Esophagus (tissue), 2 donors: ENCODE data around the gene POU2F1. TPM values are rescaled to one million over a fixed set of nuclear protein-coding genes. Genes with fewer than 3 reads are reported as not detected.

Experiments used
- H3K27ac ChIP-seq, 2 donors: one replicate each; pipeline ENCODE4 v1.5.1; 2013; ENCODE audit warnings: low read depth in 2 of 2, mild to moderate bottlenecking in 2 of 2, inconsistent platforms in 1 of 2, low read length in 1 of 2, moderate library complexity in 1 of 2
- H3K27me3 ChIP-seq, 2 donors: one replicate each; pipeline ENCODE4 v1.6.1; 2013; ENCODE audit warnings: low read length in 2 of 2, control low read depth in 1 of 2, mild to moderate bottlenecking in 1 of 2; ENCODE audit not compliant: insufficient read depth in 2 of 2, control insufficient read depth in 1 of 2
- H3K36me3 ChIP-seq, 2 donors: one replicate each; pipeline ENCODE4 v1.6.1; 2013; ENCODE audit warnings: low read length in 1 of 2; ENCODE audit not compliant: control insufficient read depth in 2 of 2, insufficient read depth in 2 of 2
- H3K4me1 ChIP-seq, 2 donors: one replicate each; pipeline ENCODE4 v1.6.1; 2013; ENCODE audit warnings: low read length in 1 of 2; ENCODE audit not compliant: control insufficient read depth in 2 of 2, insufficient read depth in 2 of 2
- H3K4me3 ChIP-seq, 2 donors: one replicate each; pipeline ENCODE4 v1.5.1; 2013; ENCODE audit warnings: low read length in 2 of 2, mild to moderate bottlenecking in 2 of 2, low read depth in 1 of 2, moderate library complexity in 1 of 2
- H3K9me3 ChIP-seq, 2 donors: one replicate each; pipeline ENCODE4 v1.6.1; 2013; ENCODE audit warnings: mild to moderate bottlenecking in 2 of 2, low read depth in 1 of 2, low read length in 1 of 2, moderate library complexity in 1 of 2; ENCODE audit not compliant: control insufficient read depth in 2 of 2, insufficient read depth in 1 of 2
- WGBS, 2 donors: extraction: QIAGEN DNeasy Blood & Tissue Kit; methylation state at CpG; one replicate each; pipeline ENCODE4 v1.1.7; 2013; 5-methylcytosine and 5-hydroxymethylcytosine counted together
- polyA plus RNA-seq, 2 donors: library from polyadenylated mRNA; stranded (reverse); fragments of 200-250 nt; gene quantifications; one replicate each; pipeline ENCODE4 v1.2.3, GENCODE V29; 2013
- donor health status: healthy with polysubstance abuse.
- donor health status: Bipolar disorder and iron deficiency.

The POU2F1 gene
- polyA plus RNA-seq, 2 donors, result 1.3 to 1.5 TPM

- 87 to 93% methylated on average over 1 of the region's 1 CpG for WGBS, 2 donors
- Histone ChIP-seq H3K4me3 (no peak overlapping the region), H3K27ac (no peak overlapping the region), H3K4me1 (no peaks in the 10 kb centered on the region), H3K9me3 (no peaks in the 10 kb centered on the region), H3K36me3 (peaks cover 0 to 2% of the 10 kb centered on the region in 2 donors), H3K27me3 (no peaks in the 10 kb centered on the region)
Observed at GRCh38 chr1:167333703-167334102, 113.0 kb downstream of the POU2F1 start.

- no peaks in the 10 kb centered on the region for H3K9me3 ChIP-seq
- no peak overlapping the region for H3K27ac ChIP-seq
- no peak overlapping the region for H3K4me3 ChIP-seq
- H3K4me1 ChIP-seq, result no peaks in the 10 kb centered on the region
- H3K27me3 ChIP-seq, result no peaks in the 10 kb centered on the region
- H3K36me3 ChIP-seq, result peaks cover 0 to 2% of the 10 kb centered on the region in 2 donors
Observed at GRCh38 chr1:167339405-167339804, 118.7 kb downstream of the POU2F1 start.

- Histone ChIP-seq H3K9me3 (no peaks in the 10 kb centered on the region), H3K4me1 (no peaks in the 10 kb centered on the region), H3K36me3 (no peaks in the 10 kb centered on the region), H3K4me3 (no peak overlapping the region), H3K27ac (no peak overlapping the region), H3K27me3 (no peaks in the 10 kb centered on the region)
- WGBS, 2 donors, result 76 to 85% methylated on average over 3 of the region's 3 CpGs
Observed at GRCh38 chr1:167342846-167343245, 122.2 kb downstream of the POU2F1 start.

GRCh38 chr1:167344112-167344511 lies 123.4 kb downstream of the POU2F1 start:
- Histone ChIP-seq H3K36me3 (no peaks in the 10 kb centered on the region), H3K4me1 (no peaks in the 10 kb centered on the region)
- WGBS, 2 donors, result 90 to 94% methylated on average over 1 of the region's 1 CpG

GRCh38 chr1:167344615-167345385 lies 124.1 kb downstream of the POU2F1 start:
- H3K4me1 ChIP-seq, result no peaks in the 10 kb centered on the region
- no peaks in the 10 kb centered on the region for H3K27me3 ChIP-seq
- no peaks in the 10 kb centered on the region for H3K36me3 ChIP-seq
- no peaks in the 10 kb centered on the region for H3K9me3 ChIP-seq
- H3K27ac ChIP-seq, result no peak overlapping the region
- 80 to 84% methylated on average over 10 of the region's 10 CpGs for WGBS, 2 donors
- no peak overlapping the region for H3K4me3 ChIP-seq

More at GRCh38 chr1:167344112-167344511, 123.4 kb downstream of the POU2F1 start:
- H3K27me3 ChIP-seq, result no peaks in the 10 kb centered on the region
- no peak overlapping the region for H3K4me3 ChIP-seq
- no peak overlapping the region for H3K27ac ChIP-seq
- H3K9me3 ChIP-seq, result no peaks in the 10 kb centered on the region

GRCh38 chr1:167345386-167345733 lies 124.7 kb downstream of the POU2F1 start:
- WGBS, 2 donors, result 32 to 52% methylated on average over 1 of the region's 1 CpG
- H3K4me3 ChIP-seq, result no peak overlapping the region
- no peaks in the 10 kb centered on the region for H3K9me3 ChIP-seq
- H3K4me1 ChIP-seq, result no peaks in the 10 kb centered on the region
- no peaks in the 10 kb centered on the region for H3K27me3 ChIP-seq
- H3K36me3 ChIP-seq, result no peaks in the 10 kb centered on the region
- no peak overlapping the region for H3K27ac ChIP-seq

GRCh38 chr1:167357305-167357704 lies 136.6 kb downstream of the POU2F1 start:
- WGBS, 2 donors, result 84 to 95% methylated on average over 6 of the region's 6 CpGs
- no peak overlapping the region for H3K27ac ChIP-seq
- no peak overlapping the region for H3K4me3 ChIP-seq
- H3K36me3 ChIP-seq, result no peaks in the 10 kb centered on the region
- no peaks in the 10 kb centered on the region for H3K27me3 ChIP-seq
- no peaks in the 10 kb centered on the region for H3K9me3 ChIP-seq
- no peaks in the 10 kb centered on the region for H3K4me1 ChIP-seq

GRCh38 chr1:167359295-167359694 lies 138.6 kb downstream of the POU2F1 start:
- H3K4me3 ChIP-seq, result no peak overlapping the region
- WGBS, 2 donors, result 91 to 95% methylated on average over 4 of the region's 4 CpGs
- H3K9me3 ChIP-seq, result no peaks in the 10 kb centered on the region
- H3K27me3 ChIP-seq, result no peaks in the 10 kb centered on the region
- no peaks in the 10 kb centered on the region for H3K36me3 ChIP-seq
- H3K27ac ChIP-seq, result no peak overlapping the region
- H3K4me1 ChIP-seq, result no peaks in the 10 kb centered on the region

- no peaks in the 10 kb centered on the region for H3K36me3 ChIP-seq
- no peaks in the 10 kb centered on the region for H3K9me3 ChIP-seq
- H3K4me3 ChIP-seq, result no peak overlapping the region
- no peak overlapping the region for H3K27ac ChIP-seq
- WGBS, 2 donors, result 82 to 84% methylated on average over 4 of the region's 4 CpGs
- no peaks in the 10 kb centered on the region for H3K4me1 ChIP-seq
- H3K27me3 ChIP-seq, result no peaks in the 10 kb centered on the region
Observed at GRCh38 chr1:167360120-167360519, 139.4 kb downstream of the POU2F1 start.

GRCh38 chr1:167362638-167363037 lies 142.0 kb downstream of the POU2F1 start:
- WGBS, 2 donors, result 91 to 100% methylated on average over 1 of the region's 1 CpG

More at GRCh38 chr1:167362638-167363037, 142.0 kb downstream of the POU2F1 start:
- Histone ChIP-seq H3K4me3 (no peak overlapping the region), H3K4me1 (no peaks in the 10 kb centered on the region), H3K27me3 (no peaks in the 10 kb centered on the region), H3K27ac (no peak overlapping the region), H3K36me3 (no peaks in the 10 kb centered on the region), H3K9me3 (no peaks in the 10 kb centered on the region)
